Eye (tissue), 1 donor: Measurements from ENCODE around the gene MRE11.

Experiments
- DNase-seq: peaks from one replicate; pipeline ENCODE4 v3.0.0-alpha.2; 2015

Gene MRE11

DNA sequence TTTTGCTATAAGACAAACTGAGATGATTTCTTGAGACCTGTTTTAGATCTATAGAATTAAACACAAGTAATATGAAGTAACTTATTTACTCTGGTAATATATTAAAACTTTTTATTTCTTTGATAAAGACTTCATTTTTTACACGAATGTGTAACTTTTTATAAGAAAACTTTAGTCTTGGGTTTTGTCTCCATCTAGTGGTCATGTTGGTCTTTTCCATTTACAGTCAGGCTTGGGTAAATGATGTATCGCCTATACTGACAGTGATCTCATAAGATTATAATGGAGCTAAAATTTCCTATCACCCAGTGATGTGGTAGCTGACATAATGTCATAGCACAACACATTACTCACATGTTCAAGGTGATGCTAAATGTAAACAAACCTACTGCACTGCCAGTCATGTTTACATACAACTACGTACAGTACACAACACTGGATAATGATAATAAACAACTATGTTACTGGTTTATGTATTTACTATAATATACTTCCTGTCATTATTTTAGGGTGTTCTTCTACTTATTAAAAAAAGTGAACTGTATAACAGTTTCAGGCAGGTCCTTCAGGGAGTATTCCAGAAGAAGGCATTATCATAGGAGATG, 11.1 kb upstream of the MRE11 start:
- DNase-seq: peak; percentile 86

DNA sequence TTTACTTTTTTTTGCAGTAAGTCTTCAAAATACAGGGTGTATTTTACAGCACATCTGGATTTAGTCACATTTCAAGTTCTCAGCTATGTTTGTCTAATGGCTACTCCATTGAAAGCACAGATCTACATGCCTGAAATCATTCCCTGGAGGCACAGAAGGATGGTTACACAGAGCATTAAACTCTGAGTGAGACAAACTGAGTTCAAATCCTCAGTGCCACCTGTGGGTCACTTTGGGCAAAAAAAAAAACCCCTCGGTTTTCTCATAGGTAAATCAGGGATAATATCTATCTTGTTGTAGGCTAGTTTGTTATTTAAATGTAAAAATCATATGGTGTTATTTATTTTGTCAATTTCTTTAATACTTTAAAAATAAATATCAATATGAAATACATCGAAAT, 7.9 kb upstream of the MRE11 start:
- DNase-seq: no peak

DNA sequence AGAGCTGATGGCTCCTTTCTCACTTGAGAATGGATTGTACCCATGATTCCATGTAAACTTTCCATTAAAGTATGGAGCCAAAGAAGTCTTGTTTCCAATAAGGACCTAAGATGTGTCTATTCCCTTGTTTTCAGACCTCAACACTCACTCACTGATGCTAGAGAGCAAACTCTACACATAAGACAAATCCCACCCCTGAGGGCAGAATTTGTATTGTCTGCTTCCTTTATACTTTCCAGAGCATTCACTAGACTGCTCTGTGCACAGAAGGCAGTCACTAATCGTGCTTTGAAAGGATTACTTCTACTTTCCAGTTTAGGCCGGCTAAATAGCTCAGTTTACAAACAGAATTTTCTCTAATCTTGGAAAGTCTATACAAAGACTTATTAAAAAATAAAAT, 6.5 kb upstream of the MRE11 start:
- no peak for DNase-seq

DNA sequence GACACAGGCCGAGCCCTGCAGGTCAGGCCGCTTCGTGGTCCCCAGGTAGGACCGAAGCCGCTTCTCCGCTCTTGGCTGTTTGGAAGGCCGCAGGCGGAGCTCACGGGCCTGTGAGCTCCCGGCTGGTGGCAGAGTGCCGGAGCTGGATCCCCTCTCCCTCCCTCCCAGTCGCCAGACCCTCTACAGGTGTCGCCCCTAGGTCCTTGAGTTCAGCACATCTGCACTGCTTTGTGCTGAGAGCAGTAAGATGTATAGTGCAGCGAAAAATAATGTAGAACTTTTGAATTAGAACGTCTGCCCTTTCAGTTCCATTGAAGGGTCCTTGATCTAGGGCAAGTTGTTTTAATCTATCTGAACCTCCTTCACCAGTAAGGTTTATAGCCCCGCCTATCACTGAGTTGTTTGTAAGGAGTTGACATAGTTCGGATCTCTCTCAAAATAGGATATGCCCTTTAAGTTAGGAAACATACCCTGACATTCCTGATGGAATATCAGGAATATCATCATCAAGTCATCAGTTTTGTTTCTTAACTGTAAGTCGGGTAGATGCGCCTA, 559 bp upstream of the MRE11 start:
- no peak for DNase-seq

DNA sequence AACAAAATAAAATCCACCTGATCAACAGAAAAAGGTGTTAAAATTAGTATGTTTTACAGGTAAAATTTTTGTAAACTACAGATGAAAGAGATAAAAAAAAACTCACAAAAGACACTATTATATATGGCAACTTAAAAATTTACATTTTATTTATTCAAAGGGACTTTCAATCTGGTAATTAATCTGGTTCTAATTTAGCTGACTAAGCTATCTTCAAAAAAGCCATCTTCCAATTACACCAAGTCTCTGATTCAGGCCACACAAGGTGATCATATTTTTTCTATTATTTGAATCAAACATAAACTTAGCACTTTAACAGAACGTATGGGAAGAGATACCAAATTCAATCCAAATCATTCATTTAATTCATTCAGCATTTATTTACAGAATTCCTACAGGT, 7.6 kb downstream of the MRE11 start:
- no peak for DNase-seq

DNA sequence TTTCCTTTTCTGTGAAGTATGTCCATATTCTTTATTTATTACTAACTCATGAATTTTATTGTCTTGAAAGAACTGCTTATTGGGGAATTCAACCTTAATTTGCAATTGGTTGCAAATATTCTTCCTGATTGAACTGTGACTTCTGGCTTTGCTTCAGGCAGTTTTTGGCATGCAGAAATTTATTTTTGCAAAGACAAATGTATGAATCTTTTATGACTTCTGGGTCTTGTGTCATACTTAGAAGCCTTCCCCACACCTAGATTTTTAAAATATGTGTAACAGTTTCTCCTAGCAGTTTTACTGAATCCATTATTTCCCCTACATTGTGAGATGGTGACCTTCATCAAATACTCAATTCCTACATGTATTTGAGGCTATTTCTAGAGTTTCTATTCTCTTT, 12.3 kb downstream of the MRE11 start:
- DNase-seq: no peak

DNA sequence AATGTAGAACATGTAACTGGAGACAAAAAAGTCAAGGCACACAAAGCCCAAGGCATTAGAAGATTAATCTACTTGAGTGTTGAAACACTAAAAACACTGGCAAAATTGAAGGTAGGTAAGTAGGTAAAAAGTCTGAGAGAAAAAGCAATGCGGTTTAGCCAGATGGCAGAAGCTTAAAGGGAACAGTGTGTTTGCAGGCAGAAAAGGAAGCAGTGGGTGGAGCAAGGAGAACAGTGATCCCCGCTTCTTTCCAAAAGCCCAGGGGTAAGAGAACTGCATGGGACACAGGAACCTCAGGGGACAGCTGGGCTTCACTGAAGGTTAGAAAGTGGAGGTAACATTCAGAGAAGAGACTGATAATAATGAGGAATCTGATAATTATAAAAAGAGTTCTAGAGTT, 16.0 kb downstream of the MRE11 start:
- DNase-seq: no peak

DNA sequence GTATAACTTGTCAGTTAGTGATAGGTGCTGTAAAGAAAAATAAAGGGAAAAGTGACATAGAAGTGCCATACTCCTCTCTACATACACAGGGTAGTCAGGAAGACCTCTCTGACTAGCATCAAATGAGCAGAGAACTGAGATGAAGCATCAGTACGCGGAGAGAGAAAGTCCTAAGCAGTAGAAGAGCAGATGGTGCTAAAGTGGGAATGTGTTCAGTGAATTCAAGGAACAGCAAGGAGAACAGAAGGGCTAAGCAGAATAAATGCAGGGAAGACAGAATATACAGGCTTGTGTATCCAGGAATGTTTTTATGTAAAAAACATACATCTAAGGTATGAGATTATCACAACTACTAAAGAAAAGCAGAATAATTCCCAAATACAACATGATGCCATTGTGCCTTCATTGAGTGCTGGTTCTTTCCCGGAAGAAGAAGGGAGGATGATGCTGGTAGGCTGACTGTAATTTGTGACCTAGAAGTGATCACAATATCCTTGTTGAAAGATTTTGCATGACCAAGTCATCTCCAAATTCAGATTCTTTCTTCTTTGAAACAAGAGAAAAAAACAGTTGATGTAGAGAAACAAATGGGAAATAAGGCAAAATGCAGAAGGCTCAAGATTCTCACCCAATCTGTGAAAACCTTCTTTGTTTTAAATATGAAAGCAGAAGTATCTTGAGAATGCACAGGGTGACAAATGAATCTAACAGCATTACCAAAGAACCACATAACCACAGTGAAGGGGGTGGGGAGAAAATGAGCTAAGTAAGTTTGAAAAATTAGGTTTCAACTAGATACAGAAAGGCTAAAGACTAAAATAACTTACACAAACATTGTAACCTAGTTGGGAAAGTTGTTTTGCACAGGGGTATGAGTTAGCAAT, 20.5 kb downstream of the MRE11 start:
- DNase-seq: no peak

DNA sequence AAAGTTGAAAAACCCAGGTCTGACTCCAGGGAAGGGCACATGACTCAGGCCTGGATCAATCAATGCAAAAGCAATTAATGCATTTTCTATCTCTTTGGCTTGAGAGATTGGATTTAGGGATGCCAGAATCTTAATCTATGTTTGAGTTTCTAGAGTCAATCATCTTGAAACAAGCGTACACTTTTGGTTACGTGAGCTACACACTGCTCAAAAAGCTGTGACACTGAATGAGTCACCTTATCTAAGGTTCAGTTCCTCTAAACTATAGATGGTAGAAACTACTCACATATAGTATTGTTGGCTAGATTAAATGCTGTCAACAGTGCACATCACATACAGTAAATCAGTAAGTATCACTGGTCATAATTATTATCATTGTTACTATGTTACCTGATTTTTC, 24.2 kb downstream of the MRE11 start:
- no peak for DNase-seq

DNA sequence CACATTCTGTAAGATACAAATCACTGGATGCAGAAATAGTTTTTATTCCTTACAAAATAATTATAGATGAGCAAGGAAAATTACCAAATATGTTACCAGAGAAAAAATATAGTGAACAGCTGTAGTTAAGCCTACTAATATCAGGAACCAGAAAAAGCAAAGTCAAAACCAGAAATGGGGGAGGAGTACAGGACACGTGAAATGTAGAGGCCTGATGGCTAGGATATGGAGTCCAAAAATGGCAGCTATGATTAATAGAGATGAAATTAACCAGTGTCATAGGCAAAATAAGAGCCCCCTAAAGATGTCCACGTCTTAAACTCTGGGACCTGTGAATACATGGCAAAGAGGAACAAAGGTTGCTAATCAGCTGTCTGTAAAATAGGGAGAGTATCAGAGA, 34.1 kb downstream of the MRE11 start:
- DNase-seq: no peak

DNA sequence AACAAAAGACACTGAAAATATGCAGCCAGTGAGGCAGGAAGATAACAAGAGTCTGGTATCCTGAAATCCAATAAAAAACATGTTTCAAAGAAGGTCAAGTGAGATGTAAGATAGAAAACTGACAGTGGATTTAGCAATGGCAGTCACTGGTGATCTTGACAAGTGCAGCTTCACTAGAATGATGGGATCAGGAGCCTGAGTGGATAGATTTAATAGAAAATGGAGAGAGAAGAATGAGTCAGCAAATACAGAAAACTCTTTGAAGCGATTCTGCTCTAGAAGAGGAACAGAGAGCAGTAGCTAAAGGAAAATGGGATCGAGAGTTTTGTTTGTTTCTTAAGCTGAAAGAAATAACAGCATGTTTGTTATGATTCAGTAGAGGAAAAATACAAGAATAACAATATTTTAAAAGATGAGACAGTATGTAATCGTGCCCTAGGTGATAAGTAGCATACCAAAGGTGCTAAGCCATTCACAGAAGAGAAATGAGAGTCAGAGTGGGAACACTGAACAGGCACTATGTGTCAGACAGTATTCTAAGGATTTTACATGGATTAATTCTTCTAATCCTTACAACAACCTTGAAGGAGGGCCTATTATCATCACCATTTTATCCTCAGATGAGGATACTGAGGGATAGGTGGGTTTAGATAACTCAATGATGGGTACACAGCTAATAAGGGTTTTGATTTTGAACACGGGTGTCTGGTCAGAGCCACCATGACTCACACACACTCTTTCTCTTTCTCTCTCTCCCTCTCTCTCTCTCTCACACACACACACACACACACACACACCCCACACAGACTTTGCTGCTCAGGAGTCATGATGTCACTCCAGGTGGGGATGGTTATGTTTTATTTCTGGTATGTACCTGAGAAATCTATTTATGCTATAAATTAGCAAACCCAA, 36.3 kb downstream of the MRE11 start:
- no peak for DNase-seq

DNA sequence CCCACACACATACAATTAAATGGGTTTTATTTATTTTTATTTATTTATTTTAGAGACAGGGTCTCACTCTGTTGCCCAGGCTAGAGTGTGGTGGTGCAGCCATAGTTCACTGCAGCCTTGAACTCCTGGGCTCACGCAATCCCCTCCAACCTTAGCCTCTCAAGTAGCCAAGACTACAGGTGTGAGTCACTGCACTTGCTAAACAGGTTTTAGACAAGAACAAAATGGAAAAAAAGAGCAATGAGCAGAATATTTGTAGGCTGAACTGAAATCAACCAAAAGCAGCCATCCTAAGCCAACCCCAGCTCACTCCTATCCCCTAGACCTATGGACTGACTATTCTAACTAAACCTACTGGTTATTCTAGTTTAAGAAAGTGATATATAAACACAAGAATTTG, 37.8 kb downstream of the MRE11 start:
- peak; percentile 4 for DNase-seq

DNA sequence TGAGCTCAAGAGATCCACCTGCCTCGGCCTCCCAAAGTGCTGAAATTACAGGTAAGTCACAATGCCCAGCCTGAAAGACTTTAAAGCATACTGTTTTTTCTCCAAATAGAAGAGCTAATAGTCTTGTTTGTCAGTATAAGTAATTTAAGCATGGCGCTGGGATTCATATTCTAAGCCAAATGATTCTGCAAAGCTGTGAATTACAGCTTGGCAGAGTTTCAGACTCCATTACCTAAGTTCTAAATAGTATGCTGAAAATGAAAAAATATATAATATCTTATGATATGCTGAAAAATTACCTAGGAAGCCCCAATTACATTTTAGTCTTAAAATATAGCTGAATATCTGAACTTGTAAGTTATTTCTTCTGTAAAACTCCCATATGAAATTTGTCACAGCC, 39.3 kb downstream of the MRE11 start:
- no peak for DNase-seq

DNA sequence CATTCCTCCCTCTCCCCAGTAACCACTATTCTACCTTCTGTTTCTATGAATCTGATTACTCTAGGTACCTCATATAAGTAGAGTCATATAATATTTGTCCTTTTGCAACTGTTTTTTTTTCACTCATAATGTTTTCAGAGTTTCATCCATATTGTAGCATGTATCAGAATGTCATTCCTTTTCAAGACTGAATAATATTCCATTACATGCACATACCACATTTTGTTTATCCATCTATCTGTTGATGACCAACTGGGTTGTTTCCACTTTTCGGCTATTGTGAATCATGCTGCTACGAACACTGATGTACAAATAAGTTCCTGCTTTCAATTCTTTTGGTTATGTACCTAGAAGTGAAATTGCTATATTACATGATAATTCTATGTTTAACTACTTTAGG, 40.7 kb downstream of the MRE11 start:
- DNase-seq: no peak

DNA sequence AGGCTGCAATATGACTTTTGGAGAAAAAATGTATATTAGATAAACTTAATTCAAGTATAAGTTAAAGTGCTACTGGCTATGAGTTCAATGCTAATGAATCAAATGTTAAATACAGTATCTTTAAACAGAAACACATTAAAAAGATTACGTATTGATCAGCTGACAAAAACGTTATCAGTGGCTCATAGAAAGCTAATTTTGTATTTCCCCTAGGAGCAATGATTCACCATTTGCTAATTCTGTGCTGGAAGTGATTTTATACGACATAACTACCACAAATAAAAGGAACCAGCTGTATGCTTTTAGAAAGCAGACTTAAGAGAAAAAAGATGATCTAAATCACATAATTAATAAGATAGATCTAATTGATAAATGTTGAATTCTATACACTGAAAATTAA, 43.6 kb downstream of the MRE11 start:
- no peak for DNase-seq

DNA sequence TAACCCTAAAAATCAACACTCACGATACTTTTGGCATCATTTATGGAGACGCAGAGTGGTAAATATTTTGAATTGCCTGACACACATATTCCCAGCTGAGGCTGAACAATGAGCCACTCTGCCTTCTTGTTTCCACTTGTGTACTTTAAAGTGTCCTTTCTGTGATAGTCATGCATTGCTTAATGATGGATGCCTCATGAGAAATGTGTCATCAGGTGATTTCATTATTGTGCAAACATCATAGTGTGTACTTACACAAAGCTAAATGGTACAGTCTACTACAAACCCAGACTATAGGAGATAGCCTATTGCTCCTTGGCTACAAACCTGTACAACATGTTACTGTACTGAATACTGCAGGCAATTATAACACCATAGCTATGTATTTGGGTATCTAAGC, 44.2 kb downstream of the MRE11 start:
- DNase-seq: no peak

DNA sequence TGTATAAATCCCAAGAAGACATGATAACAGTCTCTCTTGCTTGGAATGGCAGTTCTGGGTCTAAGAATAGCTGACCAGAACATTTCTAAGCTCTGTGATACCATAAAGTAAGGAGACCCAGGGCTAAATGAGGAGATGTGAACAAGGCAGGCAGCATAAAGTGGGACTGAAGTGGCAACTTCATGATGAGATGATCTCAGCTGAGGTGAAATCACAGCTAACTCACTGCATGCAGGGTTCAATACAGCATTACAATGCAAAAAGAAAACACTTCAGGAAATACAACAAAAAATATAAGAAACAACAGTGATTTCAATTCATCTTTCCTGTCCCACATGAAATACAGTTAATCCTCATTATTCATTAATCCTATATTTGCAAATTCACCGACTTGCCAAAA, 44.6 kb downstream of the MRE11 start:
- DNase-seq: no peak

DNA sequence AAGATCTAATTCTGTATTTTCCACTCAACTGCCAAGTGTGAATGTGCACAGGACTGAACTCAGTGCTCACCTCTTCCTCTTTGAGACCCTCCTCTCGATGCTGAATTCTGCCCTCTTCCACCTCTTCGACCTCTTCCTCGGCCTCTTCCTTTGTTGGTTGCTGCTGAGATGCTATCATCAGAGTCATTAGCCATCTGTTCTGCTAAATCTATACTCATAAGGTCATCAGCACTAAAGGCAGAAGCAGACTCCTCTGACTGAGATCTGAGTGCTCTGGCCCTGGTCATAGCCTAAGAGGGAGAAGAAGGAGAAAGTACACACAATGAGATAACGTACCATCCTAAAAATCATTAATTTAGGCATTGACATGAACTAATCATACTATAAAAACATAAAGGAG, 46.5 kb downstream of the MRE11 start:
- DNase-seq: peak; percentile 3

DNA sequence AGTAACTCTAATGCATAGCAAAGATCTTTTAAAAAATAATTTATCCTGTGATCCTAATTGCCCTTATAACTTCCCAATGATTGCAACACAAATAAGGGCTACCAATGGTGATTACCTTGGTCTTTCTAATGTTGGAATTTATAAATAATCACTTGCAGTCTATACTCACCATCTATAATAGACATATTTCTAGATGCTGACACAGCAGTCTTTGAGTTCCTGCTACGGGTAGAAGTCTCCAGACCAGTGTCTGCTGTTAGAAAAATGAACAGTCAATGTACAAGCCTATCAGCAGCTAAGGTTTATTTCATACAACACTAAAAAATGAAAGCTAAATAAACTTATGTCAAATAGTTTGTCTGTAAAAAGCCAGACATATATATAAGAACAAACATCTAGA, 48.0 kb downstream of the MRE11 start:
- DNase-seq: no peak

DNA sequence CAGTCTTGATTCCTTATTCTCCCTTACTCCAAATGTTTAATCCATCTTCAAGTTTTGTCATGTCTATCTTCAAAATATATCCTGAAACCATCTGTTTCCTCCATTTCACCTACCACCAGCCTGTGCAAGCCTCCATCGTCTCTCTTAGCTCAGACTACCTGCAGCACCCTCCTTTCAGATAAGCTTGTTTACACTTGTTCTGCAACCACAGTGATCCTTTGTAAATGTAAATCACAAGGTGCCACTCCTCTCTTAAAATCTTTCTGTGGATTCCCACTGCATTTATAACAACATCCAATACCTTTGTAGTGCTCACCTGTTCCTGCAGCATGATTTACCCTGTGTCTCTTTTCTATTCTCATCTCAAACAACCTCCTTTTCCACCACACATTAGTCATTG, 60.6 kb downstream of the MRE11 start:
- no peak for DNase-seq

DNA sequence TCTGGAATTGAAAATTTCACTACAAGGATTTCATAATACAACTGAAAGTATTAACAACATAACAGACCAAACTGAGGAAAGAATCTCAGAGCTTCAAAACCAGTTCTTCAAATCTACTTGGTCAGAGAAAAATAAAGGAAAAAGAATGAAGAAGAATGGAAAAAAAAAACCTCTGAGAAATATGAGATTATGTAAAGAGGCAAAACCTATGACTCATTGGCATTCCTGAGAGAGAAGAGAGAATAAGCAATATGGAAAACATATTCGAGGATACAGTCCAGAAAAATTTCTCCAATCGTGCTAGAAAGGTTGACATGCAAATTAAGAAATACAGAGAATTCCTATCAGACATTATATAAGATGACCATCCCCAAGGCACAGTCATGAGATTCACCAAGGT, 69.0 kb downstream of the MRE11 start:
- no peak for DNase-seq

DNA sequence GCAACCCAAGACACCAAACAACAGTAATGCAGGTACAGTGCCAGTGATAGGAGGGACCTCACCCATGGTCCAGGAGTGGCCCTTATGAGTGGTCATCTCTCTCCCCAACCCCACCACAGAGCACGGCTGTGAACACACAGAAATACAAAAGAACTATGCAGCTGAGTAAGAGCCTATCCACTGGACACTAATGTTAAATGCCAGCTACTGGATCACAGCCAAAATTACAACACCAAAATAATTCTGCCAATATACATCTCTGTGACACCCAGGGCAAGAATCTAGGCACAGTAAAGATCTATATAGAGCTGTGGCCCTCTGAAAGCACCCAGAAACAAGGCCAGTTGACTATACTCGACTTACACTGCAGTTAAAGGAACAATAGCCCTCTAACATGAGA, 69.6 kb downstream of the MRE11 start:
- DNase-seq: no peak

DNA sequence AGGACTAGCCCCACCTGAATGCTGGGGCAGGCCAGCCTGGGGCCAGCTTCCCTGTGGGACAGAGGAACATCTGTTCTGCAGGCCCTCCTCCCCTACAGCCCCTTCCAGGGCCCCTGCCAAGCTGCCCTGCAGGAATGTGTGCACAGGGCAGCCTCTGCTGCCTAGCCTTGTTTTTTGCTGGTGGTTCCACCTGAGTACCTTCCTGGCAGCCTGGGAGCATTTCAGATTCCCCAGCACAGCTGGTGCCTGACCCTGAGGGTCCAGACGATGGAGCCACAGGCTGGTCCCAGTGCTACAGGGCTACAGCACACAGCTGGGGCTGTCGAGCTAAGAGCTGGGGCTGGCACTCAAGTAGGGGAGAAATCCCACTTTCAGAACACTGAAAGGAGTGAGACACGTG, 70.1 kb downstream of the MRE11 start:
- no peak for DNase-seq
